ENCODE results near the gene L3MBTL3.
"Not testable (repeated sequence)": the region's sequence is repeated elsewhere in the genome, so short reads cannot be mapped to it uniquely, and the experiment has no call there.

The L3MBTL3 gene

GRCh38 chr6:130147111-130147510 lies 128.7 kb downstream of the L3MBTL3 start:
- DNase-seq, result no peak

DNA sequence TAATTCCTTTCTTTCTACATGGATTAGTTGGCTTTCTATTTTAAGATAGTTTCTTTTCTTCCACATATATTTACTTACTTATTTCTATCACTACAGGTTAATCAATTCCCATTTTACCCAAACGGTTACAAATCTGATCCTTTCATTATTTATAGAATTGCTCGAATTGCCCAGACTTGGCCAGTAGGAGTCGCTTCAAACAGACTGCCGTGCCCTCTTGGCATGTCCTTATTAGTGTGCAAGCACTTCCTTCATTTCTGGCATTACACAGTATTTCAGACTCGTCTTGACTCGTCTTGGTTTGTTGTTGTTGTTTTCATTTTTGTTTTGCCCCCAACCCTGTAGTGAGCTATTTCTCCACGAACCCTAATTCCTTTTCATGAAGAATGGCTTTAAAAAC lies 129.8 kb downstream of the L3MBTL3 start:
- DNase-seq, result peak; percentile 30

- not testable (repeated sequence) for DNase-seq
Observed at GRCh38 chr6:130149016-130149415, 130.6 kb downstream of the L3MBTL3 start.

DNA sequence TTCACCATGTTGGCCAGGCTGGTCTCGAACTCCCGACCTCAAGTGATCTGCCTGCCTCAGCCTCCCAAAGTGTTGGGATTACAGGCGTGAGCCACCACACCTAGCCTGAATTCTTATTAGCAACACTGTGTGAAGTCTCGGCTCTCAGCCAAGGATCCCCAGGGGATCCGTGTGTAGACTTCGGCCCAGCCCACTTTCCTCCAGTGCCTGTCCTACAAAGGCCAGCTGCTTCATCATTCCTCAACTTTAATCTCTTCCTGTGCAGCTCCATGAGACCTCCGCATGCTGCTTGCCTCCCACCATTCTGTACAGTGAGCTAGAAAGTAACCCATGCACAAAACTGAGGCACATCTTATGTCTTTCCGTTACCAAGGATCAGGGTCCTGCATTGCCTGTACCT lies 132.5 kb downstream of the L3MBTL3 start:
- DNase-seq, result no peak

GRCh38 chr6:130152908-130153510 lies 134.6 kb downstream of the L3MBTL3 start:
- DNase-seq, result no peak

GRCh38 chr6:130156908-130157307 lies 138.5 kb downstream of the L3MBTL3 start:
- DNase-seq, result no peak

GRCh38 chr6:130158056-130158455 lies 139.7 kb downstream of the L3MBTL3 start:
- no peak for DNase-seq

- DNase-seq, result no peak
Observed at GRCh38 chr6:130158548-130158947, 140.2 kb downstream of the L3MBTL3 start.

- DNase-seq, result no peak
Observed at GRCh38 chr6:130159956-130160355, 141.6 kb downstream of the L3MBTL3 start.

- no peak for DNase-seq
Observed at GRCh38 chr6:130161683-130162404, 143.5 kb downstream of the L3MBTL3 start.

DNA sequence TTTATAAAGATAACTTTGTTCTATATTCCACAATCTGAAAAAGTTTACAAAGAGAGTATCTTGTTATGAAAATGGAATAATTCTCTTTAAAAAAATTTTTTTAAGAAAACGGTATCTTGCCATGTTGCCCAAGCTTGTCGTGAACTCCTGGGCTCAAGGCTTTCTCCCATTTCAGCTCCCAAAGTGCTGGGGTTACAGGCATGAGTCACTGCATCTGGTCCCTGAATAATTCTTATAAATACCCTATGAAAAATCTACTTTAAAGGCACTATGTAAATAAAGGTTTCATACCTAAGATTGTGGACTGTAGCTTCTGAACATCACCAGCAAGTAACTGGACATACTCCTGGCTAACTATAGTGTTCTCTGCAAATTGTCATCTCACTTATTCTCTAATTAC lies 144.0 kb downstream of the L3MBTL3 start:
- DNase-seq, result no peak

DNA sequence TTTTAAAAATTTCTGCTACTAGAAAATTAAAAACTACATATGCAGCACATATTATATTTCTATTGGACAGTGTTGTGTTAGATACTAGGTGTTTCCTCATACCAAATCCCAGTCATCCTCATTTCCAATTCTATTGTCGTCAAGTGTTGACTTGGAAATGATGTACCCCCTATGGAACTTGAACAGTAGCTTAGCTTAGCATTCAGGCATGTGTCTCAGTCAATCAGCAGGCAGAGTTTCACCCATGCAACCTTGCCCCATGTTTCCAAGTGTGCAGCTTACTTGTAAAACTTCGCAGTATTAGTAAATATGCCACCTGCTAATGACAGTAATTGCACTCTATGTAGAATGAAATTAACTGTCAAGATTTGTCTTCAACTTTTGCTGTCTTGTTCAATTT lies 144.9 kb downstream of the L3MBTL3 start:
- DNase-seq, result no peak

DNA sequence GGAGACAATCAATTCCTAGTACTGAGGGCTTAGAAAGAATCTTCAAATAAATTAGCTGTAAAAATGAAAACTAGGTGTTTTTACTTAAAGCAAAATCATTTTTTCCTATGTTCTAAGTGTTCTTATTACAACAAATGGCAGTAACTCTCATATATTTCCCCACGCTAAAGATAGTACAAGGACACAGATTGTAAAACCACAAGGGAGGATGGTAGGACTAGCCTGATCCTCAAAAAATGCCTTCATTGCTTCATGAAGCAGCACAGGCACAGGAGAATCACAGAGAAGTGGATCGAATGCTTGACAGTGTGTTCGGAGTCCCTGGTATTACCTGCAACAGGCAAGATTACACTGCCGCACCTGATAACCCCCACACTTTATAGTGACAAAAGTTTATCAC lies 145.9 kb downstream of the L3MBTL3 start:
- DNase-seq, result no peak

DNA sequence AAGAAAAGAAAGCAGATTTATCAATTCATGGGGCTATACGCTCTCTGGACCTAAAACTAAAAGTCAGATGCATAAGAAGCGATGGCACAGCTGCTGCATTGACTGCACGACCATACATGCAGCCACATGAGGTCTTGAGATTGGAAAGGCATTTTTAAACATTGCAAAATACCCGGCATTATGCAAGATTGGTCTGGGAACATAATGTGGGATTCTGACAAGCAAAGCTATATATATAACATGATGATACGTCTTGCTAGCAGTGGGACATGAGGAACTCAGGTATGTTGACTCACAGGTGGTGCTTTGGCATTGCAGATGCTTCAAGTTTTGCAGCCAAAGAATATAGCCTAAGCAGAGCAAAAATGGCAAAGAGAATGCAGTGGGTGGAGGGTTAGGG lies 149.3 kb downstream of the L3MBTL3 start:
- no peak for DNase-seq

GRCh38 chr6:130170160-130170559 lies 151.8 kb downstream of the L3MBTL3 start:
- DNase-seq, result not testable (repeated sequence)

DNA sequence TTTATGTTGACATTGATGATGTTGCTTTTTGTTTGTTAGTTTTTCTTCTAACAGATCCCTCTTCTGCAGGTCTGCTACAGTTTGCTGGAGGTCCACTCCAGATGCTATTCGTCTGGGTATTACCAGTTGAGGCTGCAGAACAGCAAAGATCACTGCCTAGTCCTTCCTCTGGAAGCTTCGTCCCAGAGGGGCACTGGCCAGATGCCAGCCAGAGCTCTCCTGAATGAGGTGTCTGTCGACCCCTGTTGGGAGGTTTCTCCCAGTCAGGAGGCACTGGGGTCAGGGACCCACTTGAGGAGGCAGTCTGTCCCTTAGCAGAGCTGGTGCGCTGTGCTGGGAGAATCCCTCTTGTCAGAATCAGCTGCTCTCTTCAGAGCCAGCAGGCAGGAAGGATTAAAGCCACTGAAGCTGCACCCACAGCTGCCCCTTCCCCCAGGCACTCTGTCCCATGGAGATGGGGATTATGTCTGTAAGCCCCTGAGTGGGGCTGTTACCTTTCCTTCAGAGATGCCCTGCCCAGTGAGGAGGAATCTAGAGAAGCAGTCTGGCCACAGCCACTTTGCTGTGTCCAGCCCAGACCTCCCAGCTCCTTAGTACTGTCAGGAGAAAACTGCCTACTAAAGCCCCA lies 155.1 kb downstream of the L3MBTL3 start:
- DNase-seq, result not testable (repeated sequence)

- no peak for DNase-seq
Observed at GRCh38 chr6:130176378-130176777, 158.0 kb downstream of the L3MBTL3 start.

GRCh38 chr6:130178692-130179091 lies 160.3 kb downstream of the L3MBTL3 start:
- no peak for DNase-seq

- no peak for DNase-seq
Observed at GRCh38 chr6:130182466-130182865, 164.1 kb downstream of the L3MBTL3 start.

DNA sequence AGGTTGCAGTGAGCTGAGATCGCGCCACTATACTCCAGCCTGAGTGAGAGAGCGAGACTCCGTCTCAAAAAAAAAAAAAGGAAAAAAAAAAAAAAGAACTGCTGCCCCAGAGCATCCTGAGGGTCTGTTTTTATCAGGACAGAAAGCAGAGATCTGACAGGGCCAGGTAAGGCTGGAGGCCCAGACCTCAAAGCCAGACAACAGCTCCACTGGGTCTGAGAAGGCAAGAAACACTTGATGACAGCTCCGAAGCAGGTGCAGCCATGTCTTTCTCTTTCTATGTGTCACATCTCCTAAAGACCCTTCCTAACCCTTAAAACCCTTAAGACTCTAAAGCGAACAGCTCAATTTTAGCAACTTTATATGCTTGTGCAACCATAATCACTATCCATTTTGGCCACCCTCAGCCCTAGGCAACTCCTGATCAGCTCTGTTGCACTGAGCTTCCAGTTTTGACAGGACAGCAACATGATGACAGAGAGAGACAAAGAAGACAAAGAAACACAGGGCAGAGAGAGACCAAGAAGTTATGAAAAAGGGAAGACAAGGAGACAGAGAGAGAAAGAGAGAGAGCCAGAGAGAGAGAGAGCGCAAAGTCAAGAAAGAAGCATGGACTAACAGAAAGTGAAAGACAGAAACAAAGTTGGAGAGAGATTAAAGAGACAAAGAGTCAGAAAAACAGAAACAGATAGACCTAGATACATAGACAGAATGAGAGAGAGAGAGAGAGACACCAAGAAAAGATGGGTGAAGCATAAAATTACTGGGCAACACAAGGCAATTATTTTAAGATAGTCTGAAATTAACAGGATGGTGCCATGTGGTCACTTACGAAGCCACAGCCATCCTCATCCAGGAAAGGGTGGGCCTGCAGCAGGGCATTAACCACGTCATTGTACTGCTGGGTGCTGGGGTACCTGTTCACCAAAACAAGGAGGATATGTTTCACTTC lies 165.2 kb downstream of the L3MBTL3 start:
- no peak for DNase-seq

DNA sequence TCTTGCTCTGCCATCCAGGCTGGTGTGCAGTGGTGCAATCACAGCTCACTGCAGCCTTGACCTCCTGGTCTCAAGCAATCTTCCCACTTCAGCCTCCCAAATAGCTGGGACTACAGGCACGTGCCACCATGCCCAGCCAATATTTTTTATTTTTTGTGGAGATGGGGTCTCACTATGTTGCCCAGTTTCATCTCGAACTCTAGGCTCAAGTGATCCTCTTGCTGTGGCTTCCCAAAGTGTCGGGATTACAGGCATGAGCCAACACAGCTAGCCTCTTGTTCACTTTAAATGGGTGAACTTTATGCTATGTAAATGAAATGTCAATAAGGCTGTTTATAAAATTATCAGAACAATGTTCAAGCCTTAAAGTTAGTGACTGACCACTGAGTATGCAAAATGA lies 167.3 kb downstream of the L3MBTL3 start:
- DNase-seq, result no peak

DNA sequence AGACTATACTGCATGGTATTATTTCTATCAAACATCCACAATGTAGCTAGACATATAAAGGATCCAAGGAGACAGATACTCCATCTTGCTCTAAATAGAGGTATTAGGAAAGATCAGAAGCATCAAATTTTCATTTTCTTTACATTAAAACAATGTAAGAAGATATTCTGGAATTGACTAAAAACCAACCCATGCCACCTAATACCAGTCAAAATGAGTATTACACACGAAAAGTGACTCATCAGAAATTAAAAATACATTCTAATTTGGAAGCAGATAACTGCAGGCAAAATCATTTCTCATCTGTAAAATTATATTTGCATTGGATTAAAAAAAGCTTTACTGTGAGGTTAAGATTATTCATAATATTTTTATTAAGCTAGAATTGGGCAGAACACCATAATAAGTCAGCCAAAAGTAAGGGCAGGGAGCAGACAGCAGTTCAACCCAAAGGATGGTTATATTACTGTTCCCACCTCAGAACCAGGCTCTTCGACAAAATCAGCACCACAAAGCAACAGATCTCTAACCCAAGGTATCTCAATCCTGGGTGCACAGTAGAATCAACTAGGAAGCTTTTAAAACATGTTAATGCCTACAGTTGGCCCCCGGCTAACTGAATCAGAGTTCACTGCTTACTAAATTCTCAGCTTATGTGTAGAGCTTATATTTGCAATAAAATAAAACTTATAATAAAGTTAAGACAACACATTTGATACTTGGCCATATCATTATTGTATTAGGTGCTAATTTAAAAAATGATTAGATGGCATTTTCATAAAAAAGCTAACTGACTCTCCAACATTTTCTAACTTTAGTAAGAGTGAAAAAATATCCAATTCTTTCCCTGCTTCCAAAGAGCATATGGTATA lies 169.2 kb downstream of the L3MBTL3 start:
- no peak for DNase-seq
